SH-SY5Y (cell line): ENCODE results near the gene AMBRA1.

Experiments
- GATA2 ChIP-seq: IDR thresholded peaks from 2 replicates; pipeline ENCODE4 v1.6.1; 2011; ENCODE audit warnings: mild to moderate bottlenecking, low read depth, low read length
- GATA3 ChIP-seq: IDR thresholded peaks from 2 replicates; pipeline ENCODE4 v1.6.1; 2011; ENCODE audit warnings: low read depth, mild to moderate bottlenecking, low read length, moderate library complexity

The AMBRA1 gene

DNA sequence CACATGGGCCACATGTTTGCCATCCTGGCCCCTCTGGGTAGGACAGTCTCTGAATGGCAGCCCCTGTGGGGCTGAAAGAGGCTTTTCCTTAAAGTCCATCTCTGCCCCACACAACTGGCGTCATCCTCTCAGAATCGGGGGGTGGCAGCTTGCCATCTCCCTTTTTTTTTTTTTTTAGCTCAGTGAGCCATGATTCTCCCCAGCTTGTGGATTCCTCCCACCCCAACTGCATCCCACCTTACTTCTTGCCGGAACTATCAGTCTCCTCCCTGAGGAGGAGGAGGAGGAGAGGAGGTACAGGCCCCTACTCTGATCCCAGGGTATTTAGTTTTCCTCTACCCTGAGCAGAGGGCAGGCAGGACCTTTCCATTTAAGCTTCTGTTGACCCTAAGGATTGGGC is 243.1 kb downstream of the AMBRA1 start:
- TF ChIP-seq GATA2 (no peak), GATA3 (no peak)

DNA sequence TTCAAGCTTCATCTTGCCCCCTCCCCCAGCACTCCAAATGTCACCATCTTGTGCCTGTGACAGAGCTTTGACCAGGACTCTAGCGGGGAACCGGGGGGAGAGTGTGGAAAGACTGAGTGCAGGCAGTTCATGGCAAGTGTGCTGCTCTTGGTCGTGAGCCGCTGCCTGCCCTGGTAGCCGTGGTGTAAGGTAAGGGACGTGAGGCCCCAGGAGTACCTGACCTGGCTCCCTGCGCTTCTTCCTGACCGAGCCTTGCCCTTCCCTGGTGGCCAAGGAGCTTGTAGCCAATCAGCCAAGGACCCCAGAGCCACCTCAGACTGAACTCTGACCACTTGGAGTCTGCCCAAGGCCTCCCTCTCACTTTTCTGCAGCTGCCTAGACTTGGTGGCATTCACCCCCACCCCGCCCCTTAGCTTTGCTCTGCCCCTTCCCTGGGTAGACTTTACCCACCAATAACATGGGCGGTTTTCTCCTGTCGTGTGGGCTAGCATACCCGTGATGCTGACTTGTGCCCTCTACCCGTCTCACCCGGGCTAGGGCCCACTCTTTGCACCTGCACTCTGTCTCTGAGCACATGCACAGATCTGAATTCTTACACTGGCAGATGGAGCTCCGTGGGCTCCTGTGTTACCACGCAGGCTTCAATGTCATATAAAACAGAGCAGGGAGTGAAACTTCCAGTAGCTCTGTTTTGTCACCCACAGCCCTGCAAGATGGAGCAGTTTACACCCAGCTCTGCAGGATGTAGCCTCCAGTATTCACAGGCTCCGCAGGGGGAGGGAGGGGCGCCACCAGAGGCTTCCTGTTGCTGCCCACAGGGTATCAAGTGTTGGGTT is 245.0 kb downstream of the AMBRA1 start:
- TF ChIP-seq GATA3 (no peak), GATA2 (no peak)

DNA sequence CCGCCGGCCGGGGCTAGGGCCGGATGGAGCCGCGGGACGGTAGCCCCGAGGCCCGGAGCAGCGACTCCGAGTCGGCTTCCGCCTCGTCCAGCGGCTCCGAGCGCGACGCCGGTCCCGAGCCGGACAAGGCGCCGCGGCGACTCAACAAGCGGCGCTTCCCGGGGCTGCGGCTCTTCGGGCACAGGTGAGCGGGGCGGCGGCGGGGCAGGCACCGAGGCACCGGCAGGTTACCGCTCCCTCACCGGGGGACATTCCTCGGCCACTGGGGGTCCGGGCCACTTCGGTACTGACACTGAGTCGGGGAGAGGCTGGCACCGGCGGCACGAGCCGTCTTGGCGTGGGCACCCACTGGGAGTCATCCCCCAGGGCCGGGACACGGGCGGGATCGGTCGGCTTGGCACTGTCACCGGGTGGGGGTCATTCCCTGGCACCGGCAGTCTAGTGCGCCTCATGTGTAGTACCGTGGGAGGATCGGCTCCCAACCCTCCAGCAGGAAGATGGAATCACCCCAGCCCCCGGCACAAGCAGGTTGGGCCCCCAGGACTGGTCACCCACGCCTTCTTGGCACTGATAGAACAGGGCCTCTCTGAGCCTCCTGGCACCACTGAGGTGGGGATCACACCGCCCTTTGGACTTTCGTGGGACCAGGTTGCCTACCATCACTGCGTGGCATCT is 246.0 kb downstream of the AMBRA1 start:
- TF ChIP-seq GATA3 (no peak), GATA2 (no peak)

DNA sequence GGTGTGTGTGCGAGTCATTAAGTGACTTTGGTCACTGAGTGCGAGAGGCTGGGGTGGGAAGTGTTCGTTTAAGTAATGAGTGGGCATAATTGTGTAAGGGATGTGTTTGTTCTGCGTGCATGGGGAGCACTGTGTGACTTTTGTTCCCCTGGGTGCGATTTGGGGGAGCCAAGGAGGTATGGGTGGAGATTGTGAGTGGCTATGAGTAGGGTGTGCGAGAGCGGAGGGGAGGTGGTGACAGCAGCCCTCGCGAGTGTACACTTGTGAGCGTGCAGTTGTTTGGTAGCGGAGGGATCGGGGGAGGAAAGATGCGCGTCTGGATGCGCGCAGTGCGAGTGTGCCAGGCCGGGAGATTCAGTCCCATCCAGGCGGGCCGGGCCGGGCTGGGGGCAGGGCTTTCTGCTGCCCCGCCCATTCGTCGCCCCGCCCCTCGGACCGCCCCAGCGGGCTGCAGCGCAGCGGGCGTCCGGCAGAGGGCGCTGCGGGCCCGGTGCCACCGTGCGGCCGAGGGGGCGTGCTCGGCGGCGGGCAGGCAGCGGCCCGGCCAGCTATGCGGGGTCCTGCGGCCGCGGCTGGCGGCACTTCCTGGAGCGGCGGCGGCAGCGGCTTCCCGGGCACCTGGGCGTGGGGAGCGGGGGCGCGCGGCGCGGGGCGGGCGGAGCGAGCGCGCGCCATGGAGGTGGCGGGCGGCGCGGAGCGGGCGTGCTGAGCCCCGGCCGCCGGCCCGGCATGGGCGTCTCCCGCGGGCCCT is 246.8 kb downstream of the AMBRA1 start, which contains the start of gene DGKZ:
Gene DGKZ (plus strand): TSS at position 578 of the 751 bp plus-strand sequence. CDS start 197 bp downstream, outside the sequence.
- no peak for TF ChIP-seq GATA2
- TF ChIP-seq GATA3, result no peak
